Astrocyte of the spinal cord (primary cell): ENCODE data around the gene IGSF9B.

Experiments
- DNase-seq: peaks from one replicate; pipeline ENCODE4 v3.0.0; 2011; ENCODE audit warnings: low read depth, low spot score
- H3K4me3 ChIP-seq: 2 replicates; pipeline ENCODE4 v1.5.1; 2011; ENCODE audit warnings: low read depth, mild to moderate bottlenecking, low read length, moderate library complexity
- in situ Hi-C: cut with HindIII; loops from 2 replicates; pipeline ENCODE4 v1.10.0; 2017; ENCODE audit warnings: low sequenced_read_pairs
- TF ChIP-seq, protein P1 (sequence below): IDR thresholded peaks from 2 replicates; pipeline ENCODE4 v1.5.1; 2012; ENCODE audit warnings: low read depth, mild to moderate bottlenecking, low read length, inconsistent platforms

Gene IGSF9B

DNA sequence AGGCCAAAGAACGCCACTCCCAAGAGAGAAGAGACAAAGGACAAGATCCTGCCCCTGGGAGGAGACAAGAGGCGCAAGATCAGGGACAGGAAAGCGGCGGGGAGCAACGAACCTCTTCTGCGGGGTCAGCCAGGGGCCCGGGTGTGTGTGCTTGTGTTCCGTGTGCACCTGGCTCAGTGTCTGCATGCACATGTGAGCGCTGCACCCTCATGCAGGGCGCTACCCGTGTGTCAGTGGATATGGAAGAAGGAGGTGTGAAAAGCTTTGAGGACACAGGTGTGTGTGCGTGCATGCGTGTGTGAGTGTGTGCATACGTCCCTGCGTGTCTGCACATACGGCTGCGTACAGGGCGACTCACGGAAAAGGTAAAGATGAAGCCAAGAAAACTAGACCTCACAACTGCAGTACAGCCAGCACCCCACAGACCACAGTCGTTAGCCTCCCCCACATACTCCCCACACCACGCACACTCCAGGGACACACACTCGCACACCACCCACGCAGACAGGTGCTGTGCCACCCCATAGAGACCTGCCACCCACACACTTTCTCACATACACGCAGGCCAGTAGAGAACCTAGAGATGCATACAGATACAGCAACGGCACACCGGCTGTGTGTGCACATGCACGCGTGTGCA is 11.0 kb upstream of the IGSF9B start:
- in situ Hi-C loops, result no loop called here
- TF ChIP-seq, protein P1, sequence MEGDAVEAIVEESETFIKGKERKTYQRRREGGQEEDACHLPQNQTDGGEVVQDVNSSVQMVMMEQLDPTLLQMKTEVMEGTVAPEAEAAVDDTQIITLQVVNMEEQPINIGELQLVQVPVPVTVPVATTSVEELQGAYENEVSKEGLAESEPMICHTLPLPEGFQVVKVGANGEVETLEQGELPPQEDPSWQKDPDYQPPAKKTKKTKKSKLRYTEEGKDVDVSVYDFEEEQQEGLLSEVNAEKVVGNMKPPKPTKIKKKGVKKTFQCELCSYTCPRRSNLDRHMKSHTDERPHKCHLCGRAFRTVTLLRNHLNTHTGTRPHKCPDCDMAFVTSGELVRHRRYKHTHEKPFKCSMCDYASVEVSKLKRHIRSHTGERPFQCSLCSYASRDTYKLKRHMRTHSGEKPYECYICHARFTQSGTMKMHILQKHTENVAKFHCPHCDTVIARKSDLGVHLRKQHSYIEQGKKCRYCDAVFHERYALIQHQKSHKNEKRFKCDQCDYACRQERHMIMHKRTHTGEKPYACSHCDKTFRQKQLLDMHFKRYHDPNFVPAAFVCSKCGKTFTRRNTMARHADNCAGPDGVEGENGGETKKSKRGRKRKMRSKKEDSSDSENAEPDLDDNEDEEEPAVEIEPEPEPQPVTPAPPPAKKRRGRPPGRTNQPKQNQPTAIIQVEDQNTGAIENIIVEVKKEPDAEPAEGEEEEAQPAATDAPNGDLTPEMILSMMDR, result no peak
- no peak overlapping the region for H3K4me3 ChIP-seq
- DNase-seq, result no peak

GRCh38 chr11:133966921-133967598 is 10.3 kb upstream of the IGSF9B start:
- no peak for DNase-seq
- TF ChIP-seq, protein P1, result peak; percentile 17
- in situ Hi-C loops, result no loop called here
- H3K4me3 ChIP-seq, result no peak overlapping the region

- no peak overlapping the region for H3K4me3 ChIP-seq
- TF ChIP-seq, protein P1, result no peak
- in situ Hi-C loops, result no loop called here
- DNase-seq, result no peak
Measured at GRCh38 chr11:133966172-133966651, 9.4 kb upstream of the IGSF9B start.

GRCh38 chr11:133965031-133965601 is 8.3 kb upstream of the IGSF9B start:
- no peak overlapping the region for H3K4me3 ChIP-seq
- DNase-seq, result no peak
- TF ChIP-seq, protein P1, result no peak
- in situ Hi-C loops, result no loop called here

DNA sequence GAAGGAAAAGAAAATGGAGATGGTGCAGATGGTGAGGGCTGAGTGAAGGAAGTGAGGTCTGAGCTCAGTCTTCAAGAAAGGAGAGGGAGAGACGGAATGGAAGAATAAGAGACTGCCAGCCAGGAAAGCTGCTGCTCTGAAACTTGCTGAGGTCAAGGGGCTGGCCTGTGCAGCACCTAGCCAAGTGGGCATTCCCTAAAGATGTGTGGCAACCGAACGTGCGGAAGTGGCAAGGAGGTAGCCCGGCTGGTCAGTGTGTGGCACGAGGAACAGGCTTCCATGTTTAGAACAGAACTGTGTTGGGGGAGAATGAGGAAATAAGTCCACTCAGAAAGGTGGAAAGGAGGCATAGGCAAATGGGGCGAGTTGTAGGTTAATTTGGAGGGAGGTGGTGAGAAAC is 7.6 kb upstream of the IGSF9B start:
- no peak for DNase-seq
- in situ Hi-C loops, result no loop called here
- TF ChIP-seq, protein P1, result no peak
- no peak overlapping the region for H3K4me3 ChIP-seq

DNA sequence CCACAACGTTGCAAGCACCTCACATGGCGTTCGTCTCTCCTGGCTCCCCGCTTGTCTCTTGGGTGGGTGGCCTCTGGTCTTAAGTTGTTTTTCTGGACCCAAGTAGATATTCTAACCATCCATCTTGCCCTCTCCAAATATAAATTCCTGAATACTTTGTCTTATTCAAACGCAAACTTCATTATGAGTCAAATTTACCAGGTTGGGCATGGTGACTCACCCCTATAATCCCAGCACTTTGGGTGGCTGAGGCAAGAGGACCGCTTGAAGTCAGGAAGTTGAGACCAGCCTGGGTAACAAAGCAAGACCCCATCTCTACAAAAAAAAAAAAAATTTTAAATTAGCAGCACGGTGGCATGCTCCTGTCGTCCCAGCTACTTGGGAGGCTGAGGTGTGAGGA is 5.1 kb upstream of the IGSF9B start:
- in situ Hi-C loops, result no loop called here
- TF ChIP-seq, protein P1, result no peak
- no peak overlapping the region for H3K4me3 ChIP-seq
- DNase-seq, result no peak
